Stimulated activated CD8-positive, alpha-beta memory T cell treated with anti-CD3 and anti-CD28 coated beads, Interleukin-7, amount 100 ng/mL, for 1 hour (primary cell): ENCODE measurements around the gene HYI.
"Not testable (repeated sequence)": the region's sequence is repeated elsewhere in the genome, so short reads cannot be mapped to it uniquely, and the experiment has no call there.

Experiments used
- DNase-seq, 2 donors: peaks; one replicate each; pipeline ENCODE4 v3.0.0-alpha.2; 2020; ENCODE audit warnings: low read depth in 2 of 2

Gene HYI

DNA sequence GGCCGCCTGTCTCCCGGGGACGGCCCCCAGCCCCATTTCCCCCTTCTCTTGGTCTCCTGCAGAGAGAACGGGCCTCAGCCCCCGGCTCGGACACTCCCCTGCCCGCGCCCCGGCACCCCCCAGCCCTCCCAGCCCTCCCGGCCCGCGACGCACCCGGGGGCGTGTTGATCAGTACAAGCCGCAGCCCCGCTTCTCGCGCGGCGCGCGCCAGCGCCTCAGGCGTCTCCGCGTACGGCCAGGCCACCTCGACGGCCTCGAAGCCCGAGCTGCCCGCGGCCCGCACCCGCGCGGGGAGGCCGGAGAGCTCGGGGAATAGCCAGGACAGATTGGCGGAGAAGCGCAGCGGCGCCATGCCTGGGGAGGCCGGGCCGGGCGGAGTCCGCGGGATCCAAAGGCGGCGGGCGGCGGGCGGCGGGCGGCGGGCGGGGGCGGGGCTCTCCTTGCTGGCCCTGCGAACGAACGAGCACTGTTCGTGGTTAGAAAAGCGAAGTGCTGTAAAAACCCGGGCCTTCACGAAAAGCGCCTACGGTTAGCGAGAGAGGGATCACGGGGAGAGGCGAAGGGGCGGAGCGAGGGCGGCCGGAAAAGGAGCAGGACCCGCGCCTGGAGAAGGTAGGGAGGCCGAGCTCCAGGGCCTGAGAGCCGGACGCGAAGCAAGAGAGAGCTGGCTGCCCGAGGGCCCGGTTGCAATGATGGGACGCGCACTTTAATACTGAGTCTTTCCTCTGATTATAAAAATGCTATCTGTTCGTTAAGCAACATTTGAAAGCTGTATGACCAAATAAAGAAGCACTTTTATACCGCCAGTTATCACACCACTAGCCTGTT is at the start of gene HYI:
Gene HYI, minus strand, starts transcription at position 490 of the 828 bp plus-strand sequence. Its CDS starts 138 bp downstream, at position 352.
- peak in 1 of 2 donors; percentile 40 for DNase-seq

DNA sequence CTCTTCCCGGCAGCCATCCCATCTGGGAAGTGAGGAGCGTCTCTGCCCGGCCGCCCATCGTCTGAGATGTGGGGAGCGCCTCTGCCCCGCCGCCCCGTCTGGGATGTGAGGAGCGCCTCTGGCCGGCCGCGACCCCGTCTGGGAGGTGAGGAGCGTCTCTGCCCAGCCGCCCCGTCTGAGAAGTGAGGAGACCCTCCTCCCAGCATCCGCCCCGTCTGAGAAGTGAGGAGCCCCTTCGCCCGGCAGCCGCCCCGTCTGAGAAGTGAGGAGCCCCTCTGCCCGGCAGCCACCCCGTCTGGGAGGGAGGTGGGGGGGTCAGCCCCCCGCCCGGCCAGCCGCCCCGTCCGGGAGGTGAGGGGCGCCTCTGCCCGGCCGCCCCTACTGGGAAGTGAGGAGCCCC is 48.1 kb upstream of the HYI start:
- DNase-seq: not testable (repeated sequence)

DNA sequence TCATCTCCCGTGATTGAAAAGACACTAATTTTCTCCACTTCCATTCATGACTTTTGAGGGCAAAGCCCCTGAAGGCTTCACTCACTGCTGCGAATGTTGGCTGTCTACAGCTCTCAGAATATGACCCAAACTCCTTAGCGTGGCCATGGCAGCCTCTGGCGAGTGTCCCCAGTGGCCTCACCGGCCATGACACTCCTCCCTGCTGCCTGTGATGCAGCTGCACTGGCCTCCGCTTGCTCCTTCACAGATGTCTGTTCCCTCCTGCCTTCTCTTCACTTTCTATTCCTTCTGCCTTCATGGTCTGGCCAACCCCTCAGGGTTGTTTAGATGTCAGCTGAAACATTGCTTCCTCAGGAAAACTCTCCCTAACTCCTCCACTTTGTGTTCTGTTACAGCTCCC is 46.2 kb upstream of the HYI start:
- no peak for DNase-seq

- no peak for DNase-seq
Measured at GRCh38 chr1:43495204-43495603, 41.5 kb upstream of the HYI start.

GRCh38 chr1:43493661-43494450 is 40.1 kb upstream of the HYI start:
- no peak for DNase-seq

- no peak for DNase-seq
Measured at GRCh38 chr1:43492826-43493225, 39.1 kb upstream of the HYI start.

DNA sequence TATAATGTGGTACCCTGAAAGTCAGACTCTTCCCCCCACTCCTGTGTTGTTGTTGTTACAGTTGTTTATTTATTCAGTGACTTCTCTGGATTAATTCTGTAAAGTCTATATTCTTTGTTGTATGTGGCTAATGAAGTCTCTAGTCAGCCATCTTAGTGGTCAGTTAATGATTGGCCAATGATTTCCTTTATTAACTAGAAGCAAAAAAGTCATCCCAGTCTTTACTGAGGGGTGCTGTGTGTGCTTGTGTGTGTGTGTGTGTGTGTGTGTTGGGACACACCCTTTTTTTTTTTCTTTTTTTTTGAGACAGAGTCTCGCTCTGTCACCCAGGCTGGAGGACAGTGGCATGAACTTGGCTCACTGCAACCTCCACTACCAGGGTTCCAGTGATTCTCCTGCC is 37.3 kb upstream of the HYI start:
- DNase-seq: no peak

DNA sequence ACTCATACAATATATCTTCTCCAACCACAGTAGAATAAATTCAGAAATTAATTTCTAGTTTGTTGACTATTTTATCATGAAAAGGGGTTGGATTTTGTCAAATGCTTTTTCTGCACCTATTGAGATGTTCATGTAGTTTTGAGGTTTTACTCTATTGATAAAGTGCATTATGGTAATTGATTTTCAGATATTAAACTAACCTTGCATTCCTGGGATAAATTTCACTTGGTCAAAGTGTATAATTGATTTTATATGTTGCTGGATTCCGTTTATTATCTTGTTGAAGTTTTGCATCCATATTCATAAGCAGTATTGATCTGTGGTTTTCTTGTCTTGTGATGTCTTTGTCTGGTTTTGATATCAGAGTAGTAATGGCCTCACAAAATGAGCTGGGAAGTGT is 34.4 kb upstream of the HYI start:
- no peak for DNase-seq

DNA sequence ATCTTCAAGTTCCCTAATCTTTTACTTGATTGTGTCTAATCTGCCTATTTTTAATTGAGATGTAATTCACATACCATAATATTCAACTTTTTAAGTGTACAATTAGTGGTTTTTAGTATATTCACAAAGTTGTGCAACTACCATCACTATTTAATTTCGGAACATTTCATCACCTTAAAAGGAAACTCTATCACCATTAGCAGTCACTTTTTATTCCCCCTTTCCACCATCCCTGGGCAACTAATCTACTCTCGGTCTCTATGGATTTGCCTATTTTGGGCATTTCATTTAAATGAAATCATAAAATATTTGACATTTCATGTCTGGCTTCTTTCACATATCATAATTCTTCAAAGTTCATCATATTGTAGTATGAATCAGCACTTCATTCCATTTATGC is 30.6 kb upstream of the HYI start:
- no peak for DNase-seq

GRCh38 chr1:43482215-43482614 is 28.5 kb upstream of the HYI start:
- DNase-seq: no peak

DNA sequence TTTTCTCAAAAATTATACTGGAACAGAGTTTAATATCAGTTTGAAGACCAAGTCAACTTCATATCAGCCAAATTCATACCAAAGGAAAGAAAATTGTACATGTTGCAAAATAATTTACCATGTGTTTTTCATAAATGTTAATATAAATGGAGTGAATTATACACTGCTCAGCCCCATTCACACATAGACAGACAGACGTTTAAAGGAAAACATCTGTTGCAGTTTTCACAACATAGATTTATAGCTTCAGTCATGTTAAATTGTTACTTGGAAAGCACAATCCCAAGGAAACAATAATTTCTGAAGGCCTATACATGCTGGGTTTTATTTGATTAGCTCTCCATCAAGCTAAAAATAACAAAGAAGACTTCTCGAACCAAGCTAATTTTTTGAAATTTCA is 27.8 kb upstream of the HYI start:
- DNase-seq: no peak

- DNase-seq: no peak
Measured at GRCh38 chr1:43479414-43479813, 25.7 kb upstream of the HYI start.

- no peak for DNase-seq
Measured at GRCh38 chr1:43477716-43478115, 24.0 kb upstream of the HYI start.

GRCh38 chr1:43475611-43476401 is 22.1 kb upstream of the HYI start:
- DNase-seq: not testable (repeated sequence)

GRCh38 chr1:43473463-43473862 is 19.7 kb upstream of the HYI start:
- DNase-seq: no peak

GRCh38 chr1:43472463-43473151 is 18.9 kb upstream of the HYI start:
- not testable (repeated sequence) for DNase-seq

GRCh38 chr1:43472087-43472462 is 18.3 kb upstream of the HYI start:
- no peak for DNase-seq

GRCh38 chr1:43469932-43470331 is 16.2 kb upstream of the HYI start:
- no peak for DNase-seq

DNA sequence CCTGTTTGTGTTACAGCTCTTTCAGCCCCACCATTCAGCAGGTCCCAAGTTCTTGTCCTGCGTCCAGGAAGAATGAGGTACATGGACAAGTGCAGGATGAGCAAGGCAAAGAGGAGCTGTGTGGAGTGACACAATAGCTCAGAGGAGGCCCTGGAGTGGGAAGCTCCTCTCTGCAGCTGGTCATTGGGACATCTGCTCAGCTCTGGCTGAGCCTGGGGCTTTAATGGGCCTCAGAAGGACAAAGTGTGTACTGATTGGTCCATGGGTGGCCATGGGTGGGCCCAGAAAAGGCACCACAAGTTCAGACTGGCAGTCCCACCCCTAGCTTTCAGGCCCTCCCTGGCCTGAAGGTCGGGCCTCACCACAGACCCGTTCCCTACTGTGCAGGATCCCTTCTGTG is 14.7 kb upstream of the HYI start:
- no peak for DNase-seq

- DNase-seq: no peak
Measured at GRCh38 chr1:43466403-43466802, 12.7 kb upstream of the HYI start.

- DNase-seq: no peak
Measured at GRCh38 chr1:43465505-43466067, 11.9 kb upstream of the HYI start.
